ENCODE measurements around the gene SCAI. TPM values are rescaled to one million over a fixed set of nuclear protein-coding genes. Genes with fewer than 3 reads are reported as not detected.

The SCAI gene
- total and polyA plus RNA-seq, 9 of the 15 experiments (the other 6 are each of a cell fraction or from before 2014, with no cell fraction given) = 0.70 to 12.4 (median 4.2) TPM

DNA sequence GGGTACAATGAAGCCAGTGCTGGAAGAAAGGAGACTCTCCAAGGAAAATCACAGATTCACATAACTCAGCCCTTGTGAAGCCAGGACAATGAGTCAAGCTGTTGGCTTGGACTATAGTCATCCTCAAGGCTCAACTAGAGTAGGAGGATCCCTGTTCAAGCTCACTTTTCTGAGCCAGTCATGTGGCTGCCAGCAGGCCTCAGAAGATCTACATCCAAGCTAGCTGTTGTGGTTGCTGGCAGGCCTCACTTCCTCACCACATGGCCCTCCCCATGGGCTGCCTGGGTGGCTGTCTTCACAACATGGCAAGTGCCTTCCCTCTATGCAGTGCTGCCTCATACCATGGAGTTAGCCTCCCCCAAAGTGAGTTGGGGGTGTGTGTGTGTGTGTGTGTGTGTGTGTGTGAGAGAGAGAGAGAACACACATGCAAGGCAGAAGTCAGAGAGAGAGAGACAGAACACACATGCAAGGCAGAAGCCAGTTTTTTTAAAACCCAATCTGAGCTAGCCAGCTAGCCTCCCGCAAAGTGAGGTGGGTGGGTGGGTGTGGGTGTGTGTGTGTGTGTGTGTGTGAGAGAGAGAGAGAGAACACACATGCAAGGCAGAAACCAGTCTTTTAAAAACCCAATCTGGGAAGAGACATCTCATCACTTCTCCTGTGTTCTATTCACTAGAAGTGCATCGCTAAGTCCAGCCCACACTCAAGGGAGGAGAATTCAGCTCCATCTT, 17.1 kb downstream of the SCAI start (continued):
- TF ChIP-seq, protein P1, sequence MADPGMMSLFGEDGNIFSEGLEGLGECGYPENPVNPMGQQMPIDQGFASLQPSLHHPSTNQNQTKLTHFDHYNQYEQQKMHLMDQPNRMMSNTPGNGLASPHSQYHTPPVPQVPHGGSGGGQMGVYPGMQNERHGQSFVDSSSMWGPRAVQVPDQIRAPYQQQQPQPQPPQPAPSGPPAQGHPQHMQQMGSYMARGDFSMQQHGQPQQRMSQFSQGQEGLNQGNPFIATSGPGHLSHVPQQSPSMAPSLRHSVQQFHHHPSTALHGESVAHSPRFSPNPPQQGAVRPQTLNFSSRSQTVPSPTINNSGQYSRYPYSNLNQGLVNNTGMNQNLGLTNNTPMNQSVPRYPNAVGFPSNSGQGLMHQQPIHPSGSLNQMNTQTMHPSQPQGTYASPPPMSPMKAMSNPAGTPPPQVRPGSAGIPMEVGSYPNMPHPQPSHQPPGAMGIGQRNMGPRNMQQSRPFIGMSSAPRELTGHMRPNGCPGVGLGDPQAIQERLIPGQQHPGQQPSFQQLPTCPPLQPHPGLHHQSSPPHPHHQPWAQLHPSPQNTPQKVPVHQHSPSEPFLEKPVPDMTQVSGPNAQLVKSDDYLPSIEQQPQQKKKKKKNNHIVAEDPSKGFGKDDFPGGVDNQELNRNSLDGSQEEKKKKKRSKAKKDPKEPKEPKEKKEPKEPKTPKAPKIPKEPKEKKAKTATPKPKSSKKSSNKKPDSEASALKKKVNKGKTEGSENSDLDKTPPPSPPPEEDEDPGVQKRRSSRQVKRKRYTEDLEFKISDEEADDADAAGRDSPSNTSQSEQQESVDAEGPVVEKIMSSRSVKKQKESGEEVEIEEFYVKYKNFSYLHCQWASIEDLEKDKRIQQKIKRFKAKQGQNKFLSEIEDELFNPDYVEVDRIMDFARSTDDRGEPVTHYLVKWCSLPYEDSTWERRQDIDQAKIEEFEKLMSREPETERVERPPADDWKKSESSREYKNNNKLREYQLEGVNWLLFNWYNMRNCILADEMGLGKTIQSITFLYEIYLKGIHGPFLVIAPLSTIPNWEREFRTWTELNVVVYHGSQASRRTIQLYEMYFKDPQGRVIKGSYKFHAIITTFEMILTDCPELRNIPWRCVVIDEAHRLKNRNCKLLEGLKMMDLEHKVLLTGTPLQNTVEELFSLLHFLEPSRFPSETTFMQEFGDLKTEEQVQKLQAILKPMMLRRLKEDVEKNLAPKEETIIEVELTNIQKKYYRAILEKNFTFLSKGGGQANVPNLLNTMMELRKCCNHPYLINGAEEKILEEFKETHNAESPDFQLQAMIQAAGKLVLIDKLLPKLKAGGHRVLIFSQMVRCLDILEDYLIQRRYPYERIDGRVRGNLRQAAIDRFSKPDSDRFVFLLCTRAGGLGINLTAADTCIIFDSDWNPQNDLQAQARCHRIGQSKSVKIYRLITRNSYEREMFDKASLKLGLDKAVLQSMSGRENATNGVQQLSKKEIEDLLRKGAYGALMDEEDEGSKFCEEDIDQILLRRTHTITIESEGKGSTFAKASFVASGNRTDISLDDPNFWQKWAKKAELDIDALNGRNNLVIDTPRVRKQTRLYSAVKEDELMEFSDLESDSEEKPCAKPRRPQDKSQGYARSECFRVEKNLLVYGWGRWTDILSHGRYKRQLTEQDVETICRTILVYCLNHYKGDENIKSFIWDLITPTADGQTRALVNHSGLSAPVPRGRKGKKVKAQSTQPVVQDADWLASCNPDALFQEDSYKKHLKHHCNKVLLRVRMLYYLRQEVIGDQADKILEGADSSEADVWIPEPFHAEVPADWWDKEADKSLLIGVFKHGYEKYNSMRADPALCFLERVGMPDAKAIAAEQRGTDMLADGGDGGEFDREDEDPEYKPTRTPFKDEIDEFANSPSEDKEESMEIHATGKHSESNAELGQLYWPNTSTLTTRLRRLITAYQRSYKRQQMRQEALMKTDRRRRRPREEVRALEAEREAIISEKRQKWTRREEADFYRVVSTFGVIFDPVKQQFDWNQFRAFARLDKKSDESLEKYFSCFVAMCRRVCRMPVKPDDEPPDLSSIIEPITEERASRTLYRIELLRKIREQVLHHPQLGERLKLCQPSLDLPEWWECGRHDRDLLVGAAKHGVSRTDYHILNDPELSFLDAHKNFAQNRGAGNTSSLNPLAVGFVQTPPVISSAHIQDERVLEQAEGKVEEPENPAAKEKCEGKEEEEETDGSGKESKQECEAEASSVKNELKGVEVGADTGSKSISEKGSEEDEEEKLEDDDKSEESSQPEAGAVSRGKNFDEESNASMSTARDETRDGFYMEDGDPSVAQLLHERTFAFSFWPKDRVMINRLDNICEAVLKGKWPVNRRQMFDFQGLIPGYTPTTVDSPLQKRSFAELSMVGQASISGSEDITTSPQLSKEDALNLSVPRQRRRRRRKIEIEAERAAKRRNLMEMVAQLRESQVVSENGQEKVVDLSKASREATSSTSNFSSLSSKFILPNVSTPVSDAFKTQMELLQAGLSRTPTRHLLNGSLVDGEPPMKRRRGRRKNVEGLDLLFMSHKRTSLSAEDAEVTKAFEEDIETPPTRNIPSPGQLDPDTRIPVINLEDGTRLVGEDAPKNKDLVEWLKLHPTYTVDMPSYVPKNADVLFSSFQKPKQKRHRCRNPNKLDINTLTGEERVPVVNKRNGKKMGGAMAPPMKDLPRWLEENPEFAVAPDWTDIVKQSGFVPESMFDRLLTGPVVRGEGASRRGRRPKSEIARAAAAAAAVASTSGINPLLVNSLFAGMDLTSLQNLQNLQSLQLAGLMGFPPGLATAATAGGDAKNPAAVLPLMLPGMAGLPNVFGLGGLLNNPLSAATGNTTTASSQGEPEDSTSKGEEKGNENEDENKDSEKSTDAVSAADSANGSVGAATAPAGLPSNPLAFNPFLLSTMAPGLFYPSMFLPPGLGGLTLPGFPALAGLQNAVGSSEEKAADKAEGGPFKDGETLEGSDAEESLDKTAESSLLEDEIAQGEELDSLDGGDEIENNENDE (IDR thresholded peaks at IDR 0.05; ENCODE audit: low read depth, low read length) = no peak
- TF ChIP-seq SMAD4 (CRISPR knock-in tag; conservative IDR thresholded peaks at IDR 0.05) (no peak), TBP (optimal IDR thresholded peaks at IDR 0.05; ENCODE audit: low read depth, low read length) (no peak), L3MBTL2 (IDR thresholded peaks at IDR 0.05) (peak; percentile 56), CTBP1 (IDR thresholded peaks at IDR 0.05; ENCODE audit: borderline replicate concordance) (peak; percentile 61)

Data from K562 (cell line).